ENCODE results near the gene FARP1. TPM values are rescaled to one million over a fixed set of nuclear protein-coding genes. Genes with fewer than 3 reads are reported as not detected.

Gene FARP1
- total RNA-seq, 4 donors from 2014 or later: 13.1 to 71.2 (median 46.6) TPM

DNA sequence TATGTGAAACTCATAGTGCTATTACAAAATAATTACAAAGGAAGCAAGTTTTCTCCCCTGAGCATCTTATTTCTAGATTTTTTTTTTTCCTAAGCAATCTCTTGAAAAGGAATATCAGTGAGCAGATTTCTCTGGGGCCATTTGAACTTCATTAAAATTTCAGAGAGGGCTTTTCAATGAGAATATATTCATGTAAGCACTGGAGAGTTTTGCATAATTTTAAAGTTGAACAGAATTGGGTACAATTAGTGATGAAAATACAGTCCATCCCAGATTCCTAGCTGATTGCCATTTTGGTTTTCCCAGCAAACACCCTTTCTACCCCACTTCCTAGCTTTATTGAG is 101.0 kb downstream of the FARP1 start:
- Histone ChIP-seq H3K27me3 (no peaks in the 10 kb centered on the region), H3K36me3 (no peaks in the 10 kb centered on the region), H3K9me3 (no peaks in the 10 kb centered on the region), H3K27ac (no peak overlapping the region), H3K4me1 (no peaks in the 10 kb centered on the region), H3K4me3 (no peak overlapping the region)
- intact Hi-C loops (cut with DNase I; ENCODE audit: low total_unique reads): no loop called here
- TF ChIP-seq, protein P1, sequence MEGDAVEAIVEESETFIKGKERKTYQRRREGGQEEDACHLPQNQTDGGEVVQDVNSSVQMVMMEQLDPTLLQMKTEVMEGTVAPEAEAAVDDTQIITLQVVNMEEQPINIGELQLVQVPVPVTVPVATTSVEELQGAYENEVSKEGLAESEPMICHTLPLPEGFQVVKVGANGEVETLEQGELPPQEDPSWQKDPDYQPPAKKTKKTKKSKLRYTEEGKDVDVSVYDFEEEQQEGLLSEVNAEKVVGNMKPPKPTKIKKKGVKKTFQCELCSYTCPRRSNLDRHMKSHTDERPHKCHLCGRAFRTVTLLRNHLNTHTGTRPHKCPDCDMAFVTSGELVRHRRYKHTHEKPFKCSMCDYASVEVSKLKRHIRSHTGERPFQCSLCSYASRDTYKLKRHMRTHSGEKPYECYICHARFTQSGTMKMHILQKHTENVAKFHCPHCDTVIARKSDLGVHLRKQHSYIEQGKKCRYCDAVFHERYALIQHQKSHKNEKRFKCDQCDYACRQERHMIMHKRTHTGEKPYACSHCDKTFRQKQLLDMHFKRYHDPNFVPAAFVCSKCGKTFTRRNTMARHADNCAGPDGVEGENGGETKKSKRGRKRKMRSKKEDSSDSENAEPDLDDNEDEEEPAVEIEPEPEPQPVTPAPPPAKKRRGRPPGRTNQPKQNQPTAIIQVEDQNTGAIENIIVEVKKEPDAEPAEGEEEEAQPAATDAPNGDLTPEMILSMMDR (IDR thresholded peaks at IDR 0.05): no peak
- no peak for TF ChIP-seq POLR2A (IDR thresholded peaks at IDR 0.05)
- DNase-seq: no peak

- H3K4me3 ChIP-seq: no peak overlapping the region
- no peak overlapping the region for H3K27ac ChIP-seq
- TF ChIP-seq, protein P1 (IDR thresholded peaks at IDR 0.05): no peak
- TF ChIP-seq POLR2A (IDR thresholded peaks at IDR 0.05): no peak
- no peaks in the 10 kb centered on the region for H3K27me3 ChIP-seq
- intact Hi-C loops (cut with DNase I; ENCODE audit: low total_unique reads): no loop called here
- no peaks in the 10 kb centered on the region for H3K9me3 ChIP-seq
- no peaks in the 10 kb centered on the region for H3K36me3 ChIP-seq
- no peak for DNase-seq
- no peaks in the 10 kb centered on the region for H3K4me1 ChIP-seq
Measured at GRCh38 chr13:98246538-98247172, 103.8 kb downstream of the FARP1 start.

DNA sequence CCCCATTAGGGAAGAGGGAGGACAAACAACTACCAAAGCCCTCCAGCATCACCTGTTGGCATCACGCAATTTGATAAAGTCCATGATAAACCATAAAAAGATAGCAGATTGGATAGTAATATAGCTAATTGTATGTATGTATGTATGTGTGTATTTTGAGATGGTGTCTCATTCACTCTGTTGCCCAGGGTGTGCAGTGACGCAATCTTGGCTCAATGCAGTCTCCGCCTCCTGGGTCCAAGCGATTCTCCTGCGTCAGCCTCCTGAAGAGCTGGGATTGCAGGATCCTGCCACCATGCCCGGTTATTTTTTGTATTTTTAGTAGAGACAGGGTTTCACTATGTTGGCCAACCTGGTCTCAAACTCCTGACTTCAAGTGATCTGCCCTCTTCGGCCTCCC is 108.8 kb downstream of the FARP1 start:
- no peak for TF ChIP-seq POLR2A (IDR thresholded peaks at IDR 0.05)
- TF ChIP-seq, protein P1 (IDR thresholded peaks at IDR 0.05): no peak
- Histone ChIP-seq H3K9me3 (no peaks in the 10 kb centered on the region), H3K36me3 (no peaks in the 10 kb centered on the region), H3K4me3 (no peak overlapping the region), H3K4me1 (no peaks in the 10 kb centered on the region), H3K27me3 (no peaks in the 10 kb centered on the region), H3K27ac (no peak overlapping the region)
- intact Hi-C loops (cut with DNase I; ENCODE audit: low total_unique reads): no loop called here
- no peak for DNase-seq

DNA sequence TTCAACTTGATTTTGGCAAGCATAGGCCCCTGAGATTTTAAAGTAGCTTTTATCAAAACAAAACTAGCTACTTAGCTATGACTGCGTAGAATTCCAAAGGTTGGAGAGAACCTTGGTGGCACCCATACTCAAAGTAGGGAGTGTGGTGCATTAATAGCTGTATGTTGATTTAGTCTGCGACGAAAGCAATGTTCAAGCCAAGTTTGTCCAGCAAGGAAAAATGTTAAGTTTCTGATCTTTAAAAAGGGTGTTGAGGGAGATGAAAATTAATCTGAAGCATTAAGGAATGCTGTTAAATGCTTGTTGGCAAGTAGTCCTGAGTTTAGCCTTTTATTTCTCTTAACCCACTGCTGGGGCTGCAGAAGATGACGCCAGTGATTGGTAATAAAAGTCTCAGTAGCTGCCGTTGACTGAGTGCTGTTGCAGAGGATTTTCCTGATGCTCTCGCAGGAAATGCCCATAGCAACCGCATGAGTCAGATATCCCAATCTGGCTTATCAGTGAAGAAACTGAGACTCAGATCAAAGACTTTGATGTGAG is 110.1 kb downstream of the FARP1 start:
- no peak for DNase-seq
- TF ChIP-seq, protein P1 (IDR thresholded peaks at IDR 0.05): no peak
- no peak for TF ChIP-seq POLR2A (IDR thresholded peaks at IDR 0.05)
- no peak overlapping the region for H3K27ac ChIP-seq
- intact Hi-C loops (cut with DNase I; ENCODE audit: low total_unique reads): no loop called here
- no peaks in the 10 kb centered on the region for H3K9me3 ChIP-seq
- no peaks in the 10 kb centered on the region for H3K27me3 ChIP-seq
- no peak overlapping the region for H3K4me3 ChIP-seq
- H3K4me1 ChIP-seq: no peaks in the 10 kb centered on the region
- no peaks in the 10 kb centered on the region for H3K36me3 ChIP-seq

- H3K27ac ChIP-seq: no peak overlapping the region
- intact Hi-C loops (cut with DNase I; ENCODE audit: low total_unique reads): no loop called here
- H3K27me3 ChIP-seq: no peaks in the 10 kb centered on the region
- no peaks in the 10 kb centered on the region for H3K9me3 ChIP-seq
- TF ChIP-seq, protein P1 (IDR thresholded peaks at IDR 0.05): no peak
- TF ChIP-seq POLR2A (IDR thresholded peaks at IDR 0.05): no peak
- no peak overlapping the region for H3K4me3 ChIP-seq
- no peaks in the 10 kb centered on the region for H3K36me3 ChIP-seq
- no peak for DNase-seq
- H3K4me1 ChIP-seq: no peaks in the 10 kb centered on the region
Measured at GRCh38 chr13:98253526-98253925, 110.6 kb downstream of the FARP1 start.
